ENCODE results near the gene CASZ1.

- TF ChIP-seq EP300 (IDR thresholded peaks at IDR 0.05; ENCODE audit: borderline replicate concordance) (no peak), TAF1 (IDR thresholded peaks at IDR 0.05; ENCODE audit: low read depth) (no peak), EGR1 (IDR thresholded peaks at IDR 0.05) (no peak), YY1 (IDR thresholded peaks at IDR 0.05; ENCODE audit: low read depth) (no peak), RAD21 (IDR thresholded peaks at IDR 0.05; ENCODE audit: low read depth) (no peak), USF1 (IDR thresholded peaks at IDR 0.05) (no peak), MAX (IDR thresholded peaks at IDR 0.05) (no peak), TEAD4 (IDR thresholded peaks at IDR 0.05) (no peak), TCF12 (IDR thresholded peaks at IDR 0.05; ENCODE audit: low read depth) (no peak), ZBTB7A (IDR thresholded peaks at IDR 0.05; ENCODE audit: low read depth) (no peak)
- TF ChIP-seq, protein P1, sequence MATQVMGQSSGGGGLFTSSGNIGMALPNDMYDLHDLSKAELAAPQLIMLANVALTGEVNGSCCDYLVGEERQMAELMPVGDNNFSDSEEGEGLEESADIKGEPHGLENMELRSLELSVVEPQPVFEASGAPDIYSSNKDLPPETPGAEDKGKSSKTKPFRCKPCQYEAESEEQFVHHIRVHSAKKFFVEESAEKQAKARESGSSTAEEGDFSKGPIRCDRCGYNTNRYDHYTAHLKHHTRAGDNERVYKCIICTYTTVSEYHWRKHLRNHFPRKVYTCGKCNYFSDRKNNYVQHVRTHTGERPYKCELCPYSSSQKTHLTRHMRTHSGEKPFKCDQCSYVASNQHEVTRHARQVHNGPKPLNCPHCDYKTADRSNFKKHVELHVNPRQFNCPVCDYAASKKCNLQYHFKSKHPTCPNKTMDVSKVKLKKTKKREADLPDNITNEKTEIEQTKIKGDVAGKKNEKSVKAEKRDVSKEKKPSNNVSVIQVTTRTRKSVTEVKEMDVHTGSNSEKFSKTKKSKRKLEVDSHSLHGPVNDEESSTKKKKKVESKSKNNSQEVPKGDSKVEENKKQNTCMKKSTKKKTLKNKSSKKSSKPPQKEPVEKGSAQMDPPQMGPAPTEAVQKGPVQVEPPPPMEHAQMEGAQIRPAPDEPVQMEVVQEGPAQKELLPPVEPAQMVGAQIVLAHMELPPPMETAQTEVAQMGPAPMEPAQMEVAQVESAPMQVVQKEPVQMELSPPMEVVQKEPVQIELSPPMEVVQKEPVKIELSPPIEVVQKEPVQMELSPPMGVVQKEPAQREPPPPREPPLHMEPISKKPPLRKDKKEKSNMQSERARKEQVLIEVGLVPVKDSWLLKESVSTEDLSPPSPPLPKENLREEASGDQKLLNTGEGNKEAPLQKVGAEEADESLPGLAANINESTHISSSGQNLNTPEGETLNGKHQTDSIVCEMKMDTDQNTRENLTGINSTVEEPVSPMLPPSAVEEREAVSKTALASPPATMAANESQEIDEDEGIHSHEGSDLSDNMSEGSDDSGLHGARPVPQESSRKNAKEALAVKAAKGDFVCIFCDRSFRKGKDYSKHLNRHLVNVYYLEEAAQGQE (IDR thresholded peaks at IDR 0.05; ENCODE audit: low read depth), result no peak
These were observed 97.5 kb downstream of the CASZ1 start for GRCh38 chr1:10698726-10699469.

All from Ishikawa (cell line).